DND-41 (cell line): ENCODE data around the gene GNAO1.

Source experiments
- EZH2 ChIP-seq: IDR thresholded peaks from 3 replicates; pipeline ENCODE4 v1.6.1; 2012; ENCODE audit warnings: borderline replicate concordance, low read depth, mild to moderate bottlenecking, moderate library complexity, low read length, inconsistent platforms; ENCODE audit not compliant: severe bottlenecking
- TF ChIP-seq, protein P1 (sequence below): IDR thresholded peaks from 2 replicates; pipeline ENCODE4 v1.5.1; 2012; ENCODE audit warnings: borderline replicate concordance, low read length, moderate library complexity, mild to moderate bottlenecking; ENCODE audit not compliant: poor library complexity, severe bottlenecking; ENCODE audit errors: extremely low read depth

DNA sequence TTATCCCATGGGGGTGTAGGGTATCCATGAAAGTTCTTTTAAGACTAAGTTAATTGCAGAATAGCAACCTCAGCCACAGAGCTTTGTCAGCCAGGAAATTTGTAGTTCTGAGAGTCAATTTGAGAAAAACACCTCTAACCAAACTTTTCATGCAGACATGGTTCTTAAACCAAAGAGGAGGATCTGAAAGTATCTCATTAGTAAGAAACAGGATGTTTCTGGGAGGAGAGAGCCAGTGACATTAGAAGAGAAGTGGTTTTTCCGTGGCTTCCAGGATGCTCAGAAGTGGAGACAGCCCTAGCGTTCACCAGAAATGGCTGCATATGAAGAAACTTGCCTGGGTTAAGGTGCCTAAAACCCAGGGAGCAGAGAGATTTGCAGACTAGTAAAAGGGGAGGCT lies 7.9 kb downstream of the GNAO1 start:
- TF ChIP-seq, protein P1, sequence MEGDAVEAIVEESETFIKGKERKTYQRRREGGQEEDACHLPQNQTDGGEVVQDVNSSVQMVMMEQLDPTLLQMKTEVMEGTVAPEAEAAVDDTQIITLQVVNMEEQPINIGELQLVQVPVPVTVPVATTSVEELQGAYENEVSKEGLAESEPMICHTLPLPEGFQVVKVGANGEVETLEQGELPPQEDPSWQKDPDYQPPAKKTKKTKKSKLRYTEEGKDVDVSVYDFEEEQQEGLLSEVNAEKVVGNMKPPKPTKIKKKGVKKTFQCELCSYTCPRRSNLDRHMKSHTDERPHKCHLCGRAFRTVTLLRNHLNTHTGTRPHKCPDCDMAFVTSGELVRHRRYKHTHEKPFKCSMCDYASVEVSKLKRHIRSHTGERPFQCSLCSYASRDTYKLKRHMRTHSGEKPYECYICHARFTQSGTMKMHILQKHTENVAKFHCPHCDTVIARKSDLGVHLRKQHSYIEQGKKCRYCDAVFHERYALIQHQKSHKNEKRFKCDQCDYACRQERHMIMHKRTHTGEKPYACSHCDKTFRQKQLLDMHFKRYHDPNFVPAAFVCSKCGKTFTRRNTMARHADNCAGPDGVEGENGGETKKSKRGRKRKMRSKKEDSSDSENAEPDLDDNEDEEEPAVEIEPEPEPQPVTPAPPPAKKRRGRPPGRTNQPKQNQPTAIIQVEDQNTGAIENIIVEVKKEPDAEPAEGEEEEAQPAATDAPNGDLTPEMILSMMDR: no peak
- no peak for TF ChIP-seq EZH2
